ENCODE measurements around the gene SLC50A1.
"Not testable (repeated sequence)": the region's sequence is repeated elsewhere in the genome, so short reads cannot be mapped to it uniquely, and the experiment has no call there.

GRCh38 chr1:155163785-155164184 is 28.1 kb downstream of the SLC50A1 start:
- TF ChIP-seq CTCF (IDR thresholded peaks at IDR 0.05; ENCODE audit: poor library complexity); EZH2phosphoT487 (IDR thresholded peaks at IDR 0.05; ENCODE audit: low read depth, severe bottlenecking, unreplicated experiment); EZH2 (IDR thresholded peaks at IDR 0.05; ENCODE audit: borderline replicate concordance): not testable (repeated sequence)
